ENCODE data around the gene SLC25A40. TPM values are rescaled to one million over a fixed set of nuclear protein-coding genes. Genes with fewer than 3 reads are reported as not detected.
"Not testable (repeated sequence)": the region's sequence is repeated elsewhere in the genome, so short reads cannot be mapped to it uniquely, and the experiment has no call there.

Gene SLC25A40
- total RNA-seq, 1 donor = 11.6 TPM

GRCh38 chr7:87918740-87919139, 42.6 kb upstream of the SLC25A40 start:
- TF ChIP-seq CTCF (IDR thresholded peaks at IDR 0.05; ENCODE audit: extremely low read depth, low read depth, low read length) = no peak
- Histone ChIP-seq H3K79me2 (ENCODE audit: insufficient read depth, low read length) (no peaks in the 10 kb centered on the region), H4K20me1 (ENCODE audit: insufficient read depth, low read length) (no peaks in the 10 kb centered on the region), H3K27me3 (ENCODE audit: insufficient read depth, low read length) (no peaks in the 10 kb centered on the region), H2AFZ (ENCODE audit: low read length) (no peak overlapping the region), H3K4me1 (ENCODE audit: insufficient read depth, low read length) (no peaks in the 10 kb centered on the region), H3K4me3 (ENCODE audit: insufficient read depth, low read length) (no peak overlapping the region), H3K27ac (ENCODE audit: low read depth, low read length) (no peak overlapping the region), H3K4me2 (ENCODE audit: insufficient read depth, low read length) (no peak overlapping the region), H3K9me3 (ENCODE audit: low read depth, low read length) (no peaks in the 10 kb centered on the region), H3K36me3 (ENCODE audit: insufficient read depth, low read length) (no peaks in the 10 kb centered on the region)
- DNase-seq (ENCODE audit: insufficient read length, low spot score, missing footprints) = no peak

- Histone ChIP-seq H3K79me2 (ENCODE audit: insufficient read depth, low read length) (no peaks in the 10 kb centered on the region), H3K4me3 (ENCODE audit: insufficient read depth, low read length) (no peak overlapping the region), H3K36me3 (ENCODE audit: insufficient read depth, low read length) (no peaks in the 10 kb centered on the region), H3K4me1 (ENCODE audit: insufficient read depth, low read length) (no peaks in the 10 kb centered on the region), H3K9me3 (ENCODE audit: low read depth, low read length) (no peaks in the 10 kb centered on the region), H2AFZ (ENCODE audit: low read length) (no peak overlapping the region), H3K27ac (ENCODE audit: low read depth, low read length) (no peak overlapping the region), H3K4me2 (ENCODE audit: insufficient read depth, low read length) (no peak overlapping the region), H4K20me1 (ENCODE audit: insufficient read depth, low read length) (no peaks in the 10 kb centered on the region), H3K27me3 (ENCODE audit: insufficient read depth, low read length) (no peaks in the 10 kb centered on the region)
- no peak for TF ChIP-seq CTCF (IDR thresholded peaks at IDR 0.05; ENCODE audit: extremely low read depth, low read depth, low read length)
- DNase-seq (ENCODE audit: insufficient read length, low spot score, missing footprints) = no peak
These were observed 36.0 kb upstream of the SLC25A40 start for GRCh38 chr7:87912121-87912520.

GRCh38 chr7:87908814-87909213, 32.7 kb upstream of the SLC25A40 start:
- H3K27ac ChIP-seq (ENCODE audit: low read depth, low read length); H3K79me2 ChIP-seq (ENCODE audit: insufficient read depth, low read length); H3K27me3 ChIP-seq (ENCODE audit: insufficient read depth, low read length); H3K4me2 ChIP-seq (ENCODE audit: insufficient read depth, low read length); H3K36me3 ChIP-seq (ENCODE audit: insufficient read depth, low read length); H3K4me3 ChIP-seq (ENCODE audit: insufficient read depth, low read length); DNase-seq (ENCODE audit: insufficient read length, low spot score, missing footprints); H3K4me1 ChIP-seq (ENCODE audit: insufficient read depth, low read length); H3K9me3 ChIP-seq (ENCODE audit: low read depth, low read length); H2AFZ ChIP-seq (ENCODE audit: low read length); H4K20me1 ChIP-seq (ENCODE audit: insufficient read depth, low read length): not testable (repeated sequence)

GRCh38 chr7:87907136-87907906, 31.2 kb upstream of the SLC25A40 start:
- H4K20me1 ChIP-seq (ENCODE audit: insufficient read depth, low read length); H3K79me2 ChIP-seq (ENCODE audit: insufficient read depth, low read length); H2AFZ ChIP-seq (ENCODE audit: low read length); H3K27ac ChIP-seq (ENCODE audit: low read depth, low read length); H3K4me1 ChIP-seq (ENCODE audit: insufficient read depth, low read length); H3K36me3 ChIP-seq (ENCODE audit: insufficient read depth, low read length); H3K27me3 ChIP-seq (ENCODE audit: insufficient read depth, low read length); H3K4me2 ChIP-seq (ENCODE audit: insufficient read depth, low read length); H3K4me3 ChIP-seq (ENCODE audit: insufficient read depth, low read length); DNase-seq (ENCODE audit: insufficient read length, low spot score, missing footprints); H3K9me3 ChIP-seq (ENCODE audit: low read depth, low read length): not testable (repeated sequence)

GRCh38 chr7:87899255-87899654, 23.1 kb upstream of the SLC25A40 start:
- H2AFZ ChIP-seq (ENCODE audit: low read length) = no peak overlapping the region
- no peak overlapping the region for H3K4me3 ChIP-seq (ENCODE audit: insufficient read depth, low read length)
- H3K27ac ChIP-seq (ENCODE audit: low read depth, low read length) = no peak overlapping the region
- DNase-seq (ENCODE audit: insufficient read length, low spot score, missing footprints) = no peak
- no peaks in the 10 kb centered on the region for H3K9me3 ChIP-seq (ENCODE audit: low read depth, low read length)
- H3K4me2 ChIP-seq (ENCODE audit: insufficient read depth, low read length) = no peak overlapping the region
- no peaks in the 10 kb centered on the region for H3K4me1 ChIP-seq (ENCODE audit: insufficient read depth, low read length)
- no peak for TF ChIP-seq CTCF (IDR thresholded peaks at IDR 0.05; ENCODE audit: extremely low read depth, low read depth, low read length)
- H3K79me2 ChIP-seq (ENCODE audit: insufficient read depth, low read length) = peaks cover 3% of the 10 kb centered on the region
- H4K20me1 ChIP-seq (ENCODE audit: insufficient read depth, low read length) = no peaks in the 10 kb centered on the region
- H3K27me3 ChIP-seq (ENCODE audit: insufficient read depth, low read length) = no peaks in the 10 kb centered on the region
- no peaks in the 10 kb centered on the region for H3K36me3 ChIP-seq (ENCODE audit: insufficient read depth, low read length)
